ENCODE measurements around the gene GPATCH1. TPM values are rescaled to one million over a fixed set of nuclear protein-coding genes. Genes with fewer than 3 reads are reported as not detected.
"Not testable (repeated sequence)": the region's sequence is repeated elsewhere in the genome, so short reads cannot be mapped to it uniquely, and the experiment has no call there.

GPATCH1 gene
- total RNA-seq, 1 donor from 2014 or later, result 9.6 TPM

DNA sequence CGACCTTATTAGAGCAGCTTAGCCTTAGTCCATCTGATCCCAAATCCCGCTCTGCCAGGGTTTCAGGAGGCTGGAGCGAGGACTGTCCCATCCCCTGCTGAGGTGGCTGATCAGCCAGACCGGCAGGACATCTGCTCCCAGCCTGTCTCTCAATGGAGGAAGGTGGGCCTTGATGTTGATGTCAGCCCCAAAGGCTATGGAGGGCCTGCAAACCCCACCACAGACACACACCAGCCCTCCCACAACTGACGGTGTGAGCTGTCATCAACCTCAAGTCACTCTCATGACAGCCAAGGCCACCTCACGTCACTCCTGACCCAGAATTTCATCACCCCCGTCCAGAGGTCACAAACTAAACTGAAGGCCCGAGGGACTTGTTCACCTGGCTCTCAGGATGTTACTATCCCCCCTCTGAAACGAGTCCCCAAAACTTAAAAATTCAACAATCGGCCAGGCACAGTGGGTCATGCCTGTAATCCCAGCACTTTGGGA lies 41.8 kb upstream of the GPATCH1 start:
- no peaks in the 10 kb centered on the region for H3K9me3 ChIP-seq

DNA sequence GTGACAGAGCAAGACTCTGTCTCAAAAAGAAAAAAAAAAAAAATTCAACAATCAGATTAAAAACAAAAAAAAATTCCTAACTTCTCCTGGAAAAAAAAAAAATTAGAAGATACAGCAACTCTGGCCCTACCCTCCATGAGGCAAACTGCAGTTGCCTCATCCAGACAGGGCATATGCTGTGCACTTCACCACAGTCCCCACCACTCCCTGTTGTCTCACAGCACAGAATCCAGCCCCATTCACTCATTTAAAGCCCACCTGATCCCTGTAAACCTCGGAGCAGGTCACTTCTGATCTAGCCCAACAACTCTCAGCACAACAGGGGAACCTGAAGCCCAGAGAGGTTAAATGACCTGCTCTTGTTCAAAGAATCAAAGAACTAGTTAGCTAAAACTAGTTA lies 41.2 kb upstream of the GPATCH1 start:
- no peaks in the 10 kb centered on the region for H3K27me3 ChIP-seq
- H3K36me3 ChIP-seq, result no peaks in the 10 kb centered on the region
- H3K27ac ChIP-seq, result no peak overlapping the region
- DNase-seq (ENCODE audit: extremely low spot score in 2 of 2), result no peak
- no peaks in the 10 kb centered on the region for H3K9me3 ChIP-seq
- no peak overlapping the region for H3K4me3 ChIP-seq
- intact Hi-C loops (cut with DNase I), result no loop called here
- no peaks in the 10 kb centered on the region for H3K4me1 ChIP-seq
- TF ChIP-seq POLR2AphosphoS5 (IDR thresholded peaks at IDR 0.05; ENCODE audit: insufficient read depth in 1 of 2, low read depth in 1 of 2) (no peak), POLR2A (IDR thresholded peaks at IDR 0.05) (no peak)
- TF ChIP-seq, protein P1, sequence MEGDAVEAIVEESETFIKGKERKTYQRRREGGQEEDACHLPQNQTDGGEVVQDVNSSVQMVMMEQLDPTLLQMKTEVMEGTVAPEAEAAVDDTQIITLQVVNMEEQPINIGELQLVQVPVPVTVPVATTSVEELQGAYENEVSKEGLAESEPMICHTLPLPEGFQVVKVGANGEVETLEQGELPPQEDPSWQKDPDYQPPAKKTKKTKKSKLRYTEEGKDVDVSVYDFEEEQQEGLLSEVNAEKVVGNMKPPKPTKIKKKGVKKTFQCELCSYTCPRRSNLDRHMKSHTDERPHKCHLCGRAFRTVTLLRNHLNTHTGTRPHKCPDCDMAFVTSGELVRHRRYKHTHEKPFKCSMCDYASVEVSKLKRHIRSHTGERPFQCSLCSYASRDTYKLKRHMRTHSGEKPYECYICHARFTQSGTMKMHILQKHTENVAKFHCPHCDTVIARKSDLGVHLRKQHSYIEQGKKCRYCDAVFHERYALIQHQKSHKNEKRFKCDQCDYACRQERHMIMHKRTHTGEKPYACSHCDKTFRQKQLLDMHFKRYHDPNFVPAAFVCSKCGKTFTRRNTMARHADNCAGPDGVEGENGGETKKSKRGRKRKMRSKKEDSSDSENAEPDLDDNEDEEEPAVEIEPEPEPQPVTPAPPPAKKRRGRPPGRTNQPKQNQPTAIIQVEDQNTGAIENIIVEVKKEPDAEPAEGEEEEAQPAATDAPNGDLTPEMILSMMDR (IDR thresholded peaks at IDR 0.05), result no peak

More for the DNA sequence above, 41.8 kb upstream of the GPATCH1 start:
- intact Hi-C loops (cut with DNase I), result no loop called here
- Histone ChIP-seq H3K4me1 (no peaks in the 10 kb centered on the region), H3K27me3 (no peaks in the 10 kb centered on the region), H3K36me3 (no peaks in the 10 kb centered on the region), H3K4me3 (no peak overlapping the region), H3K27ac (no peak overlapping the region)
- TF ChIP-seq POLR2A (IDR thresholded peaks at IDR 0.05) (no peak), POLR2AphosphoS5 (IDR thresholded peaks at IDR 0.05; ENCODE audit: insufficient read depth in 1 of 2, low read depth in 1 of 2) (no peak)
- TF ChIP-seq, protein P1 (IDR thresholded peaks at IDR 0.05), result no peak
- no peak for DNase-seq (ENCODE audit: extremely low spot score in 2 of 2)

DNA sequence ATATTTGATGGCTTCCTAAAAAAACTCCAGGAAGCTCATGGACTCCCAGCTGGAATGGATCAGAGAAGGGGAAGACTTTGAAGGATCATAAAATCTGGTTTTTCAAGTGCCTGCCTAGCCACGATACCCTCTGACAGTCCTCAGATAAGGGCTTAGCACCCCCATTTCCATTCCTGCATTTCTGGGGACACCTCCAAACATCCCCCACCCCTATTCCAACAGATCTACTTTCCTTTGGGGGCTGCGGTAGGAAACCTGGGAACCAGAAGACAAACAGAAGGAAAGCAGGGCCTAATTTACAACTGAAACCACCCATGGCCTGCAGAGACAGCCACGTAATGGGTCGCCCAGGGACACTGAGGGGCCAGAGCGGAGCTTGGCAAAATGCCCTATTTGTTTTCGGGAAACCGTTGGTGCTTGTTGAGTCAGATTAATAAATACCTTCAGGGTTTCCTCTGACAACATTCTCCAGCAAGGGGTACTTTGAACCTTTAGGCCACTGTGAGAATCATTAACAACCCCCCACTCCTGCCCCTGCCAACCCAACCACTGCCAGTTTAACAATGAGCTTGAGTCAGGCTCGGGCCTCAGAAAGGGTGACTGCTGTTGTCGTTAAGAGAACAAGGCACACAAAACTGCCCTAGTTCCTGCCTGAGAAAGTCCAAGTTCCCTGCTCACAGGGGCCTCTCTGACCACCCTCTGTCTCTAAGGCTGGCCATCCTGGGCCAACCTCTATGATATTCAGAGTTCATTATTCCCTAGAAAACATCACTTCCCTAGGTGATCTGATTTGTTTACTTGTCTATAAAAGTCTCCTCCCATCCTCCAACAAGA lies 39.8 kb upstream of the GPATCH1 start:
- Histone ChIP-seq H3K4me1 (no peaks in the 10 kb centered on the region), H3K9me3 (no peaks in the 10 kb centered on the region), H3K4me3 (no peak overlapping the region), H3K27me3 (no peaks in the 10 kb centered on the region), H3K36me3 (no peaks in the 10 kb centered on the region), H3K27ac (no peak overlapping the region)
- TF ChIP-seq, protein P1 (IDR thresholded peaks at IDR 0.05), result no peak
- TF ChIP-seq POLR2AphosphoS5 (IDR thresholded peaks at IDR 0.05; ENCODE audit: insufficient read depth in 1 of 2, low read depth in 1 of 2), result no peak
- TF ChIP-seq POLR2A (IDR thresholded peaks at IDR 0.05), result no peak
- intact Hi-C loops (cut with DNase I), result no loop called here
- DNase-seq (ENCODE audit: extremely low spot score in 2 of 2), result no peak

DNA sequence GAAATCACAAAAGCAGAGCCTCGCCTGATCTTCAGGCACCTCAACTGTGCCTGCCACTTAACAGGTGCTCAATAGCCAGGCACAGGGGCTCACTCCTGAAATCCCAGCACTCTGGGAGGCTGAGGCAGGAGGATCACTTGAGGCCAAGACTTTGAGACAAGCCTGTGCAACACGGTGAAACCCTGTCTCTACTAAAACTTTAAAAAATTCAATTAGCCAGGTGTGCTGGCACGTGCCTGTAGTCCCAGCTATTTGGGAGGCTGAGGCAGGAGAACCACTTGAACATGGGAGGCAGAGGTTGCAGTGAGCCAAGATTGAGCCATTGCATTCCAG lies 39.2 kb upstream of the GPATCH1 start:
- H3K36me3 ChIP-seq; H3K4me3 ChIP-seq; DNase-seq (ENCODE audit: extremely low spot score in 2 of 2); H3K27me3 ChIP-seq; H3K27ac ChIP-seq; H3K4me1 ChIP-seq; intact Hi-C loops (cut with DNase I); H3K9me3 ChIP-seq: not testable (repeated sequence)

DNA sequence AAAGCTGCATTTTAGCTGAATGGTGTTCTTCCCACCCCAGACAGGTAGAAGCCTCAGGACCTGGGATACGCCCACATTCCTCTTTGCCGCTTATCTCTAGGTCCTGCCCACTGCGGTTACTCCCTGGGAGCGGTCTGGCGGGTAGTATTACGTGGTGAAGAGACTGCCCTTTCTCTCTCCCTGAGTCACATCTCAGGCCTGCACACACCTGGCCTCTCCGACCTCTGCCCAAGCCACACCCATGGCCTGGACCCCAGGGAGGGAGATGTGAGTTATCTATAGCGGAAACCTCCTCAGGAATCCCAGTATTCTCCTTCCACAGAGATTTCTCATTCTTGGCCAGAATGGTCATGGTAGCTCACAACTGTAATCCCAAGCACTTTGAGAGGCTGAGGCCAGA lies 33.6 kb upstream of the GPATCH1 start:
- no peaks in the 10 kb centered on the region for H3K4me1 ChIP-seq
- no peaks in the 10 kb centered on the region for H3K27me3 ChIP-seq
- H3K27ac ChIP-seq, result no peak overlapping the region
- DNase-seq (ENCODE audit: extremely low spot score in 2 of 2), result no peak
- H3K36me3 ChIP-seq, result no peaks in the 10 kb centered on the region
- no peak overlapping the region for H3K4me3 ChIP-seq
- H3K9me3 ChIP-seq, result no peaks in the 10 kb centered on the region
- intact Hi-C loops (cut with DNase I), result no loop called here
- TF ChIP-seq POLR2A (IDR thresholded peaks at IDR 0.05), result no peak
- TF ChIP-seq, protein P1 (IDR thresholded peaks at IDR 0.05), result no peak
- no peak for TF ChIP-seq POLR2AphosphoS5 (IDR thresholded peaks at IDR 0.05; ENCODE audit: insufficient read depth in 1 of 2, low read depth in 1 of 2)
